ENCODE results near the gene LCOR. TPM values are rescaled to one million over a fixed set of nuclear protein-coding genes. Genes with fewer than 3 reads are reported as not detected.

LCOR gene
- total and polyA plus RNA-seq, 4 donors: 2.5 to 31.2 (median 14.5) TPM

- Histone ChIP-seq H3K4me3 (ENCODE audit: low read depth in 1 of 3, low read length in 3 of 3) (no peak overlapping the region), H3K27ac (ENCODE audit: low read depth in 1 of 2, low read length in 2 of 2) (no peak overlapping the region), H3K36me3 (ENCODE audit: control insufficient read depth in 4 of 4, insufficient read depth in 3 of 4, low read depth in 1 of 4, low read length in 3 of 4) (peaks cover 0 to 5% (median 0%) of the 10 kb centered on the region in 4 donors), H3K27me3 (ENCODE audit: control insufficient read depth in 4 of 4, insufficient read depth in 4 of 4, low read length in 3 of 4) (no peaks in the 10 kb centered on the region), H3K9me3 (ENCODE audit: control insufficient read depth in 4 of 4, low read length in 3 of 4) (no peaks in the 10 kb centered on the region), H3K4me1 (ENCODE audit: control insufficient read depth in 4 of 4, insufficient read depth in 4 of 4, low read length in 3 of 4) (no peaks in the 10 kb centered on the region), H3K9ac (ENCODE audit: low read depth in 1 of 2, low read length in 2 of 2) (no peak overlapping the region)
- 80% methylated on average over 6 of the region's 6 CpGs for WGBS
- DNase-seq (ENCODE audit: low spot score): no peak
- no peak for TF ChIP-seq FOXA2 (IDR thresholded peaks at IDR 0.05)
- TF ChIP-seq RAD21 (IDR thresholded peaks at IDR 0.05): no peak
- no peak for TF ChIP-seq SP1 (IDR thresholded peaks at IDR 0.05)
- TF ChIP-seq ATF3 (IDR thresholded peaks at IDR 0.05): no peak
- no peak for TF ChIP-seq HNF4A (conservative IDR thresholded peaks at IDR 0.05)
Observed at GRCh38 chr10:96851281-96851680, 19.2 kb downstream of the LCOR start.

GRCh38 chr10:96856317-96856716, 24.2 kb downstream of the LCOR start:
- WGBS: 89% methylated on average over 3 of the region's 3 CpGs
- Histone ChIP-seq H3K27me3 (ENCODE audit: control insufficient read depth in 4 of 4, insufficient read depth in 4 of 4, low read length in 3 of 4) (no peaks in the 10 kb centered on the region), H3K36me3 (ENCODE audit: control insufficient read depth in 4 of 4, insufficient read depth in 3 of 4, low read depth in 1 of 4, low read length in 3 of 4) (peaks cover 0 to 6% (median 0%) of the 10 kb centered on the region in 4 donors), H3K27ac (ENCODE audit: low read depth in 1 of 2, low read length in 2 of 2) (no peak overlapping the region), H3K4me1 (ENCODE audit: control insufficient read depth in 4 of 4, insufficient read depth in 4 of 4, low read length in 3 of 4) (peaks cover 0 to 4% (median 2%) of the 10 kb centered on the region in 4 donors), H3K9ac (ENCODE audit: low read depth in 1 of 2, low read length in 2 of 2) (no peak overlapping the region), H3K4me3 (ENCODE audit: low read depth in 1 of 3, low read length in 3 of 3) (no peak overlapping the region), H3K9me3 (ENCODE audit: control insufficient read depth in 4 of 4, low read length in 3 of 4) (no peaks in the 10 kb centered on the region)
- no peak for TF ChIP-seq HNF4A (conservative IDR thresholded peaks at IDR 0.05)
- TF ChIP-seq SP1 (IDR thresholded peaks at IDR 0.05): no peak
- no peak for TF ChIP-seq ZBTB33 (IDR thresholded peaks at IDR 0.05)
- TF ChIP-seq RXRA (IDR thresholded peaks at IDR 0.05): no peak
- TF ChIP-seq FOXA1 (IDR thresholded peaks at IDR 0.05): no peak
- no peak for TF ChIP-seq YY1 (IDR thresholded peaks at IDR 0.05)
- no peak for TF ChIP-seq JUND (IDR thresholded peaks at IDR 0.05)
- no peak for TF ChIP-seq ATF3 (IDR thresholded peaks at IDR 0.05)
- TF ChIP-seq MAX (IDR thresholded peaks at IDR 0.05): no peak
- DNase-seq (ENCODE audit: low spot score): no peak

GRCh38 chr10:96857301-96858012, 25.4 kb downstream of the LCOR start:
- Histone ChIP-seq H3K36me3 (ENCODE audit: control insufficient read depth in 4 of 4, insufficient read depth in 3 of 4, low read depth in 1 of 4, low read length in 3 of 4) (peaks cover 0 to 3% (median 0%) of the 10 kb centered on the region in 4 donors), H3K4me1 (ENCODE audit: control insufficient read depth in 4 of 4, insufficient read depth in 4 of 4, low read length in 3 of 4) (peaks cover 0 to 4% (median 2%) of the 10 kb centered on the region in 4 donors), H3K9me3 (ENCODE audit: control insufficient read depth in 4 of 4, low read length in 3 of 4) (no peaks in the 10 kb centered on the region)

More at GRCh38 chr10:96857301-96858012, 25.4 kb downstream of the LCOR start:
- H3K9ac ChIP-seq (ENCODE audit: low read depth in 1 of 2, low read length in 2 of 2): no peak overlapping the region
- no peak overlapping the region for H3K4me3 ChIP-seq (ENCODE audit: low read depth in 1 of 3, low read length in 3 of 3)
- H3K27me3 ChIP-seq (ENCODE audit: control insufficient read depth in 4 of 4, insufficient read depth in 4 of 4, low read length in 3 of 4): no peaks in the 10 kb centered on the region
- no peak for DNase-seq (ENCODE audit: low spot score)
- no peak for TF ChIP-seq ZBTB33 (IDR thresholded peaks at IDR 0.05)
- TF ChIP-seq EGR1 (IDR thresholded peaks at IDR 0.05; ENCODE audit: low read depth in 2 of 2): no peak
- TF ChIP-seq FOXA2 (IDR thresholded peaks at IDR 0.05): no peak
- no peak for TF ChIP-seq HNF4A (conservative IDR thresholded peaks at IDR 0.05)
- no peak for TF ChIP-seq HNF4G (IDR thresholded peaks at IDR 0.05)
- no peak for TF ChIP-seq SP1 (IDR thresholded peaks at IDR 0.05)
- no peak for TF ChIP-seq REST (IDR thresholded peaks at IDR 0.05)
- no peak for TF ChIP-seq FOXA1 (IDR thresholded peaks at IDR 0.05)
- no peak for TF ChIP-seq TAF1 (conservative IDR thresholded peaks at IDR 0.05)
- no peak for TF ChIP-seq RXRA (IDR thresholded peaks at IDR 0.05)
- no peak for TF ChIP-seq ATF3 (IDR thresholded peaks at IDR 0.05)
- TF ChIP-seq NR2F2 (IDR thresholded peaks at IDR 0.05): no peak
- no peak for TF ChIP-seq YY1 (IDR thresholded peaks at IDR 0.05)
- TF ChIP-seq GABPA (IDR thresholded peaks at IDR 0.05 in 1 of 2, conservative IDR thresholded peaks at IDR 0.05 in 1 of 2): no peak
- TF ChIP-seq MAX (IDR thresholded peaks at IDR 0.05): no peak
- WGBS: 96% methylated on average over 4 of the region's 4 CpGs
- H3K27ac ChIP-seq (ENCODE audit: low read depth in 1 of 2, low read length in 2 of 2): no peak overlapping the region
